ENCODE results near the gene MYLK3.
A peak's percentile ranks its signal among the peaks of the same experiment; 100 is the strongest.
"Not testable (repeated sequence)": the region's sequence is repeated elsewhere in the genome, so short reads cannot be mapped to it uniquely, and the experiment has no call there.

MYLK3 gene

GRCh38 chr16:46690281-46691178 lies 57.6 kb downstream of the MYLK3 start:
- DNase-seq = peak in 2 of 51 donors; percentile 2 to 32

GRCh38 chr16:46689365-46690280 lies 58.5 kb downstream of the MYLK3 start, which contains the start of gene ORC6:
Gene ORC6 (plus strand): TSS chr16:46689659. CDS start chr16:46689706, 47 bp downstream.
- DNase-seq = peak in 50 of 51 donors; percentile 52 to 100 (median 97)

- peak in 50 of 51 donors; percentile 93 to 100 (median 99) for DNase-seq
Measured at GRCh38 chr16:46688654-46689364, 59.3 kb downstream of the MYLK3 start, which contains the start of gene VPS35. Gene VPS35 (minus strand): TSS chr16:46689178. CDS start chr16:46689133, 45 bp downstream.

- DNase-seq = peak in 14 of 51 donors; percentile 10 to 59 (median 26)
Measured at GRCh38 chr16:46688101-46688653, 60.0 kb downstream of the MYLK3 start.

- DNase-seq = peak in 1 of 51 donors; percentile 5
Measured at GRCh38 chr16:46687486-46687885, 60.7 kb downstream of the MYLK3 start.

- DNase-seq = no peak
Measured at GRCh38 chr16:46686815-46687473, 61.2 kb downstream of the MYLK3 start.

- not testable (repeated sequence) for DNase-seq
Measured at GRCh38 chr16:46681867-46682266, 66.3 kb downstream of the MYLK3 start.

GRCh38 chr16:46677943-46678342 lies 70.2 kb downstream of the MYLK3 start:
- DNase-seq = not testable (repeated sequence)

GRCh38 chr16:46673320-46674013 lies 74.7 kb downstream of the MYLK3 start:
- peak in 12 of 51 donors; percentile 1 to 30 (median 14) for DNase-seq

GRCh38 chr16:46662123-46662522 lies 86.0 kb downstream of the MYLK3 start:
- DNase-seq = no peak

GRCh38 chr16:46658925-46659324 lies 89.2 kb downstream of the MYLK3 start:
- peak in 19 of 51 donors; percentile 5 to 34 (median 16) for DNase-seq

Data from hypothalamus (tissue), 51 donors.